H1 (cell line): Measurements from ENCODE around the gene KCNK4. TPM values are rescaled to one million over a fixed set of nuclear protein-coding genes. Genes with fewer than 3 reads are reported as not detected.

Source experiments
- PHF8 ChIP-seq: fragments of 200-600 bp; sonication (generic); conservative IDR thresholded peaks from 2 replicates; pipeline ENCODE4 v1.7.1; 2012; ENCODE audit warnings: low read depth, mild to moderate bottlenecking, inconsistent platforms, low read length, moderate library complexity
- polyA plus RNA-seq, 7 experiments: library from polyadenylated mRNA; depleted of rRNA in 3 of 7; stranded (reverse) in 5 of 7; unstranded in 2 of 7; fragments of >200 nt in 5 of 7; fragments of 200-250 nt in 2 of 7; gene quantifications; 1 replicate in 5 of 7; 2 replicates in 1 of 7; 4 replicates in 1 of 7; pipeline versions ENCODE4 v1.2.1 to v1.2.3, GENCODE V29; 2011 to 2013; ENCODE audit warnings: missing spikeins in 2 of 7, mixed read lengths in 2 of 7
- total RNA-seq: library from RNA; stranded (reverse); fragmentation: NEBNext Ultra II Directional; extraction: Animal tissue kit (Norgen Biotek cat#: 25700); gene quantifications from 2 replicates; pipeline ENCODE4 v1.2.1, GENCODE V29; 2021

The KCNK4 gene
- total and polyA plus RNA-seq, 2 of the 8 experiments (the other 6 are each of a cell fraction or from before 2014, with no cell fraction given) = 0.19 TPM; not detected in 1

DNA sequence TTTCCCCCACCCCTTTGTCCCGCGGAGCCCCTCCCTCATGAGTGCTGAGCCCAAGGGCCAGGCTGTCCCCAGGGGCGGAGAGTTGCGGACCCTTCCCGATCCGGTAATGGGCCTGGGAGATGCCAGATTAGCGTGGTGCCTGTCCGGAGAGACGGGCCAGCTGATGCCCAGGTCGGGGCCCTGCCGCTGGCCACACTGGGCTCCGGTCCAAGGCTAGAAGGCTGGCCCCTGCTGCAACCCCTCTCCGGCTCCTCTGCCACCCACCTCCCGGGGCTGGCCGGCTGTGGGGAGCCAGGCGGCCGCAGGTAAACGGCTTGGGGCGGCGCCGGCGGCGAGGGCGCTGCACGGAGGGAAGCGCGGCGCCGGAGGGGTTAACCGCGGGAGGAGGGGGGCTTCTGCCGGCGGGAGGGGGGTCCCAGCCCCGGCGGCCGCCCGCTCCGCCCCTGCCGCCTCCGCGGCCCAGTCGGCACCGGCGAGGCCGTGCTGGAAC is at the start of gene KCNK4 (continued):
- no peak for TF ChIP-seq PHF8
